NOMO-1 (cell line): ENCODE measurements around the gene KCND1.
A peak's percentile ranks its signal among the peaks of the same experiment; 100 is the strongest.
"Not testable (repeated sequence)": the region's sequence is repeated elsewhere in the genome, so short reads cannot be mapped to it uniquely, and the experiment has no call there.

Experiments used
- DNase-seq, 2 experiments: peaks; one replicate each; lab custom pipeline; 2025; ENCODE audit not compliant: unreplicated experiment in 2 of 2; lab: John Stamatoyannopoulos, UW

Gene KCND1

GRCh38 chrX:48971249-48972219 lies at the start of gene KCND1:
TSS of gene KCND1 (minus strand) at chrX:48971844. CDS start at chrX:48970271, 1,573 bp downstream.
- DNase-seq = no peak

GRCh38 chrX:49019599-49020249 lies 48.1 kb upstream of the KCND1 start:
- peak in 1 of 2 experiments; percentile 18 for DNase-seq

GRCh38 chrX:49019050-49019449 lies 47.4 kb upstream of the KCND1 start:
- no peak for DNase-seq

GRCh38 chrX:49003696-49004095 lies 32.1 kb upstream of the KCND1 start:
- no peak for DNase-seq

- DNase-seq = peak; percentile 49 to 73
Measured at GRCh38 chrX:49002091-49002935, 30.7 kb upstream of the KCND1 start, which contains the start of gene GRIPAP1. TSS of gene GRIPAP1 (minus strand) at chrX:49002264. CDS start at chrX:49002229, 35 bp downstream.

GRCh38 chrX:49001521-49002090 lies 30.0 kb upstream of the KCND1 start:
- DNase-seq = peak; percentile 30 to 33

- DNase-seq = no peak
Measured at GRCh38 chrX:49000636-49001035, 29.0 kb upstream of the KCND1 start.

- no peak for DNase-seq
Measured at GRCh38 chrX:48999030-48999429, 27.4 kb upstream of the KCND1 start.

GRCh38 chrX:48998391-48998790 lies 26.7 kb upstream of the KCND1 start:
- no peak for DNase-seq

GRCh38 chrX:48997865-48998264 lies 26.2 kb upstream of the KCND1 start:
- DNase-seq = no peak

GRCh38 chrX:48997455-48997854 lies 25.8 kb upstream of the KCND1 start:
- no peak for DNase-seq

GRCh38 chrX:48996969-48997368 lies 25.3 kb upstream of the KCND1 start:
- no peak for DNase-seq

GRCh38 chrX:48992341-48992740 lies 20.7 kb upstream of the KCND1 start:
- no peak for DNase-seq

GRCh38 chrX:48989483-48989882 lies 17.8 kb upstream of the KCND1 start:
- DNase-seq = no peak

- DNase-seq = no peak
Measured at GRCh38 chrX:48983896-48984295, 12.3 kb upstream of the KCND1 start.

- DNase-seq = no peak
Measured at GRCh38 chrX:48983081-48983480, 11.4 kb upstream of the KCND1 start.

GRCh38 chrX:48981178-48981577 lies 9.5 kb upstream of the KCND1 start:
- DNase-seq = no peak

GRCh38 chrX:48980341-48980740 lies 8.7 kb upstream of the KCND1 start:
- not testable (repeated sequence) for DNase-seq

- no peak for DNase-seq
Measured at GRCh38 chrX:48978226-48978625, 6.6 kb upstream of the KCND1 start.

GRCh38 chrX:48976086-48976485 lies 4.4 kb upstream of the KCND1 start:
- no peak for DNase-seq
